ENCODE data around the gene MRPL28.

- TF ChIP-seq CTCF (IDR thresholded peaks at IDR 0.05; ENCODE audit: insufficient read depth, low read length, poor library complexity, severe bottlenecking) (no peak), EZH2phosphoT487 (conservative IDR thresholded peaks at IDR 0.05; ENCODE audit: low read length) (no peak)
Measured at GRCh38 chr16:407253-407652, 36.9 kb upstream of the MRPL28 start.
